Measurements from ENCODE around the gene NRXN3.

Gene NRXN3

GRCh38 chr14:79543967-79544697, 1374.0 kb downstream of the NRXN3 start:
- Mint-ChIP-seq H3K4me1 (ENCODE audit: low read depth in 2 of 2) (no peaks in the 10 kb centered on the region), H3K27ac (no peak overlapping the region), H3K4me3 (no peak overlapping the region), H3K27me3 (no peaks in the 10 kb centered on the region), H3K9me3 (peaks cover 11 to 15% of the 10 kb centered on the region in 2 donors), H3K36me3 (ENCODE audit: insufficient read depth) (no peaks in the 10 kb centered on the region)
- DNase-seq (no peak), ATAC-seq (replicated peaks) (no peak)

- ATAC-seq (replicated peaks) (no peak), DNase-seq (no peak)
- H3K36me3 Mint-ChIP-seq (ENCODE audit: insufficient read depth): no peaks in the 10 kb centered on the region
- no peaks in the 10 kb centered on the region for H3K27me3 Mint-ChIP-seq
- no peak overlapping the region for H3K27ac Mint-ChIP-seq
- H3K9me3 Mint-ChIP-seq: peaks cover 11 to 15% of the 10 kb centered on the region in 2 donors
- no peaks in the 10 kb centered on the region for H3K4me1 Mint-ChIP-seq (ENCODE audit: low read depth in 2 of 2)
- H3K4me3 Mint-ChIP-seq: no peak overlapping the region
These were observed 1374.5 kb downstream of the NRXN3 start for GRCh38 chr14:79544698-79545070.

- no peaks in the 10 kb centered on the region for H3K27me3 Mint-ChIP-seq
- ATAC-seq (replicated peaks): no peak
- no peak overlapping the region for H3K4me3 Mint-ChIP-seq
- no peak overlapping the region for H3K27ac Mint-ChIP-seq
- no peak for DNase-seq
- peaks cover 5 to 9% of the 10 kb centered on the region in 2 donors for H3K9me3 Mint-ChIP-seq
- no peaks in the 10 kb centered on the region for H3K36me3 Mint-ChIP-seq (ENCODE audit: insufficient read depth)
- H3K4me1 Mint-ChIP-seq (ENCODE audit: low read depth in 2 of 2): no peaks in the 10 kb centered on the region
These were observed 1378.7 kb downstream of the NRXN3 start for GRCh38 chr14:79548836-79549235.

GRCh38 chr14:79549515-79549914, 1379.3 kb downstream of the NRXN3 start:
- peaks cover 5 to 9% of the 10 kb centered on the region in 2 donors for H3K9me3 Mint-ChIP-seq
- no peak overlapping the region for H3K27ac Mint-ChIP-seq
- DNase-seq: no peak
- H3K4me1 Mint-ChIP-seq (ENCODE audit: low read depth in 2 of 2): no peaks in the 10 kb centered on the region
- no peaks in the 10 kb centered on the region for H3K36me3 Mint-ChIP-seq (ENCODE audit: insufficient read depth)
- ATAC-seq (replicated peaks): no peak
- H3K27me3 Mint-ChIP-seq: no peaks in the 10 kb centered on the region
- no peak overlapping the region for H3K4me3 Mint-ChIP-seq

GRCh38 chr14:79551523-79551922, 1381.3 kb downstream of the NRXN3 start:
- Mint-ChIP-seq H3K36me3 (ENCODE audit: insufficient read depth) (no peaks in the 10 kb centered on the region), H3K27ac (no peak overlapping the region), H3K27me3 (no peaks in the 10 kb centered on the region), H3K4me1 (ENCODE audit: low read depth in 2 of 2) (no peaks in the 10 kb centered on the region), H3K9me3 (peaks cover 7 to 11% of the 10 kb centered on the region in 2 donors), H3K4me3 (no peak overlapping the region)
- ATAC-seq (replicated peaks) (no peak), DNase-seq (no peak)

- no peak overlapping the region for H3K4me3 Mint-ChIP-seq
- no peaks in the 10 kb centered on the region for H3K4me1 Mint-ChIP-seq (ENCODE audit: low read depth in 2 of 2)
- H3K27me3 Mint-ChIP-seq: no peaks in the 10 kb centered on the region
- no peak for ATAC-seq (replicated peaks)
- H3K9me3 Mint-ChIP-seq: peaks cover 7 to 10% of the 10 kb centered on the region in 2 donors
- no peak for DNase-seq
- H3K27ac Mint-ChIP-seq: no peak overlapping the region
- no peaks in the 10 kb centered on the region for H3K36me3 Mint-ChIP-seq (ENCODE audit: insufficient read depth)
These were observed 1382.6 kb downstream of the NRXN3 start for GRCh38 chr14:79552778-79553177.

- Mint-ChIP-seq H3K9me3 (peaks cover 7 to 20% of the 10 kb centered on the region in 2 donors), H3K36me3 (ENCODE audit: insufficient read depth) (no peaks in the 10 kb centered on the region), H3K4me3 (no peak overlapping the region), H3K27ac (no peak overlapping the region), H3K27me3 (no peaks in the 10 kb centered on the region), H3K4me1 (ENCODE audit: low read depth in 2 of 2) (no peaks in the 10 kb centered on the region)
- ATAC-seq (replicated peaks) (no peak), DNase-seq (no peak)
These were observed 1384.6 kb downstream of the NRXN3 start for GRCh38 chr14:79554816-79555215.

- H3K9me3 Mint-ChIP-seq: peaks cover 7 to 20% of the 10 kb centered on the region in 2 donors
- no peaks in the 10 kb centered on the region for H3K36me3 Mint-ChIP-seq (ENCODE audit: insufficient read depth)
- DNase-seq (no peak), ATAC-seq (replicated peaks) (no peak)
- no peaks in the 10 kb centered on the region for H3K4me1 Mint-ChIP-seq (ENCODE audit: low read depth in 2 of 2)
- no peaks in the 10 kb centered on the region for H3K27me3 Mint-ChIP-seq
- H3K27ac Mint-ChIP-seq: no peak overlapping the region
- H3K4me3 Mint-ChIP-seq: no peak overlapping the region
These were observed 1385.3 kb downstream of the NRXN3 start for GRCh38 chr14:79555429-79555828.

- DNase-seq: no peak
- Mint-ChIP-seq H3K36me3 (ENCODE audit: insufficient read depth) (no peaks in the 10 kb centered on the region), H3K4me3 (no peak overlapping the region), H3K27ac (no peak overlapping the region), H3K4me1 (ENCODE audit: low read depth in 2 of 2) (no peaks in the 10 kb centered on the region), H3K27me3 (no peaks in the 10 kb centered on the region), H3K9me3 (peaks cover 7 to 27% of the 10 kb centered on the region in 2 donors)
- no peak for ATAC-seq (replicated peaks)
These were observed 1387.1 kb downstream of the NRXN3 start for GRCh38 chr14:79557309-79557708.

- Mint-ChIP-seq H3K27ac (no peak overlapping the region), H3K27me3 (no peaks in the 10 kb centered on the region), H3K9me3 (peaks cover under 1 to 19% of the 10 kb centered on the region in 2 donors), H3K4me3 (no peak overlapping the region), H3K4me1 (ENCODE audit: low read depth in 2 of 2) (no peaks in the 10 kb centered on the region), H3K36me3 (ENCODE audit: insufficient read depth) (no peaks in the 10 kb centered on the region)
- DNase-seq (no peak), ATAC-seq (replicated peaks) (no peak)
These were observed 1392.0 kb downstream of the NRXN3 start for GRCh38 chr14:79562185-79562584.

- no peaks in the 10 kb centered on the region for H3K4me1 Mint-ChIP-seq (ENCODE audit: low read depth in 2 of 2)
- no peak overlapping the region for H3K4me3 Mint-ChIP-seq
- H3K9me3 Mint-ChIP-seq: peaks cover 2 to 10% of the 10 kb centered on the region in 2 donors
- H3K27me3 Mint-ChIP-seq: no peaks in the 10 kb centered on the region
- H3K36me3 Mint-ChIP-seq (ENCODE audit: insufficient read depth): no peaks in the 10 kb centered on the region
- ATAC-seq (replicated peaks) (no peak), DNase-seq (no peak)
- no peak overlapping the region for H3K27ac Mint-ChIP-seq
These were observed 1394.2 kb downstream of the NRXN3 start for GRCh38 chr14:79564371-79564770.

GRCh38 chr14:79567306-79567705, 1397.1 kb downstream of the NRXN3 start:
- Mint-ChIP-seq H3K27me3 (no peaks in the 10 kb centered on the region), H3K4me1 (ENCODE audit: low read depth in 2 of 2) (no peaks in the 10 kb centered on the region), H3K36me3 (ENCODE audit: insufficient read depth) (no peaks in the 10 kb centered on the region), H3K27ac (no peak overlapping the region), H3K4me3 (no peak overlapping the region), H3K9me3 (peaks cover 2 to 14% of the 10 kb centered on the region in 2 donors)
- DNase-seq: no peak
- no peak for ATAC-seq (replicated peaks)

GRCh38 chr14:79568594-79568993, 1398.4 kb downstream of the NRXN3 start:
- DNase-seq (no peak), ATAC-seq (replicated peaks) (no peak)
- Mint-ChIP-seq H3K36me3 (ENCODE audit: insufficient read depth) (no peaks in the 10 kb centered on the region), H3K27me3 (no peaks in the 10 kb centered on the region), H3K27ac (no peak overlapping the region), H3K9me3 (peaks cover 2 to 14% of the 10 kb centered on the region in 2 donors), H3K4me3 (no peak overlapping the region), H3K4me1 (ENCODE audit: low read depth in 2 of 2) (no peaks in the 10 kb centered on the region)

- H3K36me3 Mint-ChIP-seq (ENCODE audit: insufficient read depth): no peaks in the 10 kb centered on the region
- H3K4me3 Mint-ChIP-seq: no peak overlapping the region
- DNase-seq: no peak
- no peak overlapping the region for H3K27ac Mint-ChIP-seq
- no peaks in the 10 kb centered on the region for H3K4me1 Mint-ChIP-seq (ENCODE audit: low read depth in 2 of 2)
- no peaks in the 10 kb centered on the region for H3K27me3 Mint-ChIP-seq
- H3K9me3 Mint-ChIP-seq: peaks cover 2 to 14% of the 10 kb centered on the region in 2 donors
- no peak for ATAC-seq (replicated peaks)
These were observed 1398.9 kb downstream of the NRXN3 start for GRCh38 chr14:79569072-79569471.

All from effector memory CD8-positive, alpha-beta T cell (primary cell).